Measurements from ENCODE around the gene RPL35A.

The RPL35A gene

GRCh38 chr3:197955892-197956477 is 6.0 kb downstream of the RPL35A start:
- TF ChIP-seq CTCF (IDR thresholded peaks at IDR 0.05) (no peak), ZFX (IDR thresholded peaks at IDR 0.05; ENCODE audit: borderline replicate concordance) (no peak)
- H3K27ac ChIP-seq, result peak overlapping the region; percentile 75

- TF ChIP-seq CTCF (IDR thresholded peaks at IDR 0.05) (no peak), ZFX (IDR thresholded peaks at IDR 0.05; ENCODE audit: borderline replicate concordance) (no peak)
Observed at GRCh38 chr3:197956626-197956988, 6.6 kb downstream of the RPL35A start.

GRCh38 chr3:197957790-197958133 is 7.8 kb downstream of the RPL35A start:
- peak overlapping the region; percentile 75 for H3K27ac ChIP-seq
- TF ChIP-seq CTCF (IDR thresholded peaks at IDR 0.05), result no peak
- no peak for TF ChIP-seq ZFX (IDR thresholded peaks at IDR 0.05; ENCODE audit: borderline replicate concordance)

More at GRCh38 chr3:197956626-197956988, 6.6 kb downstream of the RPL35A start:
- H3K27ac ChIP-seq, result peak overlapping the region; percentile 75

GRCh38 chr3:197958346-197958745 is 8.4 kb downstream of the RPL35A start:
- TF ChIP-seq ZFX (IDR thresholded peaks at IDR 0.05; ENCODE audit: borderline replicate concordance) (no peak), CTCF (IDR thresholded peaks at IDR 0.05) (no peak)
- peak overlapping the region; percentile 75 for H3K27ac ChIP-seq

GRCh38 chr3:197958848-197959247 is 8.9 kb downstream of the RPL35A start:
- peak overlapping the region; percentile 75 for H3K27ac ChIP-seq

- peak overlapping the region; percentile 75 for H3K27ac ChIP-seq
- no peak for TF ChIP-seq CTCF (IDR thresholded peaks at IDR 0.05)
- no peak for TF ChIP-seq ZFX (IDR thresholded peaks at IDR 0.05; ENCODE audit: borderline replicate concordance)
Observed at GRCh38 chr3:197959500-197959890, 9.5 kb downstream of the RPL35A start.

GRCh38 chr3:197959891-197960693 is 10.1 kb downstream of the RPL35A start, which contains the start of gene LMLN:
TSS of gene LMLN (plus strand) at chr3:197960217. CDS start at chr3:197960246, 29 bp downstream.
- no peak for TF ChIP-seq ZFX (IDR thresholded peaks at IDR 0.05; ENCODE audit: borderline replicate concordance)
- no peak for TF ChIP-seq CTCF (IDR thresholded peaks at IDR 0.05)
- peak within 1 kb of the TSS; percentile 75 for H3K27ac ChIP-seq

All from 22Rv1 (cell line).